ENCODE measurements around the gene VEPH1. TPM values are rescaled to one million over a fixed set of nuclear protein-coding genes. Genes with fewer than 3 reads are reported as not detected.

Gene VEPH1
- polyA plus RNA-seq, 1 donor (not counting 4 experiments of a cell fraction or from before 2014, with no cell fraction given), result 0.21 TPM

DNA sequence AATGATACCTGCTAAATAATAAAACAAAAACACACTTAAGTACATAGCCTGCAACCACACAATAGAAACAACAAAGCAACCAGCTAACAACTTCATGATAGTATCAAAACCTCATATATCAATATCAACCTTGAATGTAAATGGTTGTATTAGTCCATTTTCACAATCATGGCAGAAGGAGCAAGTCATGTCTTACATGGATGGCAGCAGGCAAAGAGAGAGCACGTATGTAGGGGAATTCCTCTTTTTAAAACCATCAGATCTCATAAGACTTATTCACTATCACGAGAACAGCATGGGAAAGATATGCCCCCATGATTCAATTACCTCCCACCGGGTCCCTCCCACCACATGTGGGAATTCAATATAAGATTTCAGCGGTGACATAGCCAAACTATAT is 111.1 kb downstream of the VEPH1 start:
- no peak overlapping the region for H3K4me2 ChIP-seq (ENCODE audit: control insufficient read depth, extremely low read depth, insufficient read depth, low read depth, low read length)
- H4K20me1 ChIP-seq (ENCODE audit: control insufficient read depth, extremely low read depth, insufficient read depth, low read length), result no peaks in the 10 kb centered on the region
- H3K4me3 ChIP-seq (ENCODE audit: control insufficient read depth in 2 of 3, extremely low read depth in 1 of 3, insufficient read depth in 2 of 3, low read depth in 1 of 3, low read length in 3 of 3), result no peak overlapping the region
- H3K36me3 ChIP-seq (ENCODE audit: control insufficient read depth in 2 of 2, extremely low read depth in 1 of 2, insufficient read depth in 2 of 2, low read length in 2 of 2), result no peaks in the 10 kb centered on the region
- peaks cover 10% of the 10 kb centered on the region for H3K4me1 ChIP-seq (ENCODE audit: control insufficient read depth, extremely low read depth, insufficient read depth, low read length)
- TF ChIP-seq CTCF (optimal IDR thresholded peaks at IDR 0.05 in 1 of 3, IDR thresholded peaks at IDR 0.05 in 1 of 3, conservative IDR thresholded peaks at IDR 0.05 in 1 of 3; ENCODE audit: extremely low read depth in 1 of 3, insufficient read depth in 2 of 3, low read length in 3 of 3), result no peak
- TF ChIP-seq EZH2 (IDR thresholded peaks at IDR 0.05; ENCODE audit: low read length), result no peak
- dilution Hi-C loops (cut with MboI; ENCODE audit: extremely low pct_ligation_motif_present, low sequenced_read_pairs), result no loop called here
- H3K79me2 ChIP-seq (ENCODE audit: control insufficient read depth, insufficient read depth, low read length), result no peaks in the 10 kb centered on the region
- H2AFZ ChIP-seq (ENCODE audit: control insufficient read depth, low read length), result no peak overlapping the region
- H3K9me3 ChIP-seq (ENCODE audit: control insufficient read depth, low read depth, low read length), result no peaks in the 10 kb centered on the region
- H3K27ac ChIP-seq (ENCODE audit: control insufficient read depth, insufficient read depth, low read length), result no peak overlapping the region
- no peaks in the 10 kb centered on the region for H3K27me3 ChIP-seq (ENCODE audit: control insufficient read depth, extremely low read depth, insufficient read depth, low read length)
- FAIRE-seq (no peak), DNase-seq (ENCODE audit: low read depth, low spot score) (no peak)
- no peaks in the 10 kb centered on the region for H3K9me1 ChIP-seq (ENCODE audit: control insufficient read depth, extremely low read depth, insufficient read depth, low read length)
- H3K9ac ChIP-seq (ENCODE audit: control insufficient read depth, extremely low read depth, insufficient read depth, low read length), result no peak overlapping the region

- TF ChIP-seq EZH2 (IDR thresholded peaks at IDR 0.05; ENCODE audit: low read length) (no peak), CTCF (optimal IDR thresholded peaks at IDR 0.05 in 1 of 3, IDR thresholded peaks at IDR 0.05 in 1 of 3, conservative IDR thresholded peaks at IDR 0.05 in 1 of 3; ENCODE audit: extremely low read depth in 1 of 3, insufficient read depth in 2 of 3, low read length in 3 of 3) (no peak)
- no peak for DNase-seq (ENCODE audit: low read depth, low spot score)
Observed at GRCh38 chr3:157390713-157391515, 112.3 kb downstream of the VEPH1 start.

More at GRCh38 chr3:157390713-157391515, 112.3 kb downstream of the VEPH1 start:
- H3K4me2 ChIP-seq (ENCODE audit: control insufficient read depth, extremely low read depth, insufficient read depth, low read depth, low read length), result no peak overlapping the region
- peaks cover 10% of the 10 kb centered on the region for H3K4me1 ChIP-seq (ENCODE audit: control insufficient read depth, extremely low read depth, insufficient read depth, low read length)
- H3K79me2 ChIP-seq (ENCODE audit: control insufficient read depth, insufficient read depth, low read length), result no peaks in the 10 kb centered on the region
- dilution Hi-C loops (cut with MboI; ENCODE audit: extremely low pct_ligation_motif_present, low sequenced_read_pairs), result no loop called here
- H3K36me3 ChIP-seq (ENCODE audit: control insufficient read depth in 2 of 2, extremely low read depth in 1 of 2, insufficient read depth in 2 of 2, low read length in 2 of 2), result no peaks in the 10 kb centered on the region
- H3K27ac ChIP-seq (ENCODE audit: control insufficient read depth, insufficient read depth, low read length), result no peak overlapping the region
- no peak overlapping the region for H2AFZ ChIP-seq (ENCODE audit: control insufficient read depth, low read length)
- FAIRE-seq, result no peak
- H3K9me1 ChIP-seq (ENCODE audit: control insufficient read depth, extremely low read depth, insufficient read depth, low read length), result no peaks in the 10 kb centered on the region
- no peak overlapping the region for H3K9ac ChIP-seq (ENCODE audit: control insufficient read depth, extremely low read depth, insufficient read depth, low read length)
- H3K9me3 ChIP-seq (ENCODE audit: control insufficient read depth, low read depth, low read length), result no peaks in the 10 kb centered on the region
- no peak overlapping the region for H3K4me3 ChIP-seq (ENCODE audit: control insufficient read depth in 2 of 3, extremely low read depth in 1 of 3, insufficient read depth in 2 of 3, low read depth in 1 of 3, low read length in 3 of 3)
- H4K20me1 ChIP-seq (ENCODE audit: control insufficient read depth, extremely low read depth, insufficient read depth, low read length), result no peaks in the 10 kb centered on the region
- no peaks in the 10 kb centered on the region for H3K27me3 ChIP-seq (ENCODE audit: control insufficient read depth, extremely low read depth, insufficient read depth, low read length)
